ENCODE data around the gene SF3B6. TPM values are rescaled to one million over a fixed set of nuclear protein-coding genes. Genes with fewer than 3 reads are reported as not detected.

The SF3B6 gene
- total and polyA plus RNA-seq, 2 donors (not counting 3 experiments of a cell fraction or from before 2014, with no cell fraction given) = 105 to 150 TPM

DNA sequence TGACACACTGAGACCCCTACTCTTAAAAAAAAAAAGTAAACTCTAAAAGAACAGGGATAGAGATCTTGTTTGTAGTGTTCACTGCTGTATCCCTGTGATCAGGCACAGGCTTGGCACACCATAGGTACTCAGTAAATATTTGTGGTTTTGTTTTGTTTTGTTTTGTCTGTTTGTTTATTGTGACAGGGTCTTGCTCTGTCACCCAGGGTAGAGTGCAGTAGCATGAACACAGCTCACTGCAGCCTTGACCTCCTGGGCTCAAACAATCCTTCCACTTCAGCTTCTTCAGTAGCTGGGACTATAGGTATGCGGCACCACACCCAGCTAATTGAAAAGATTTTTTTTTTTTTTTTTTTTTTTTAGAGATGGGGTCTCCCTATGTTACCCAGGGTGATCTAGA is 23.2 kb downstream of the SF3B6 start:
- CTCF ChIA-PET = interaction anchor here (1.3 to 1.6 kb wide), 2 partner anchors 19 to 228 kb away, joined by 3 to 4 read pairs; no protein-coding TSS in a partner anchor
- H4K20me1 ChIP-seq (replicated peaks; ENCODE audit: control insufficient read depth, extremely low read depth, insufficient read depth, low read length) = no peaks in the 10 kb centered on the region
- FAIRE-seq = no peak
- dilution Hi-C loops (cut with MboI; ENCODE audit: extremely low pct_ligation_motif_present, low sequenced_read_pairs) (no loop called here), intact Hi-C loops (cut with micrococcal nuclease) (no loop called here)
- no peak overlapping the region for H3K4me2 ChIP-seq (ENCODE audit: insufficient read depth, low read length)
- no peaks in the 10 kb centered on the region for H3K36me3 ChIP-seq (ENCODE audit: control insufficient read depth in 2 of 2, extremely low read depth in 1 of 2, insufficient read depth in 2 of 2, low read length in 2 of 2)
- BruUV-seq (replicated peaks) = no TSS peak
- POLR2A ChIA-PET = interaction anchor here (0.6 kb wide), 1 partner anchor 157 kb away, joined by 8 read pairs; no protein-coding TSS in a partner anchor
- DNase-seq (ENCODE audit: low read depth, low spot score) = no peak
- no peaks in the 10 kb centered on the region for H3K9me3 ChIP-seq (replicated peaks; ENCODE audit: control insufficient read depth, insufficient read depth, low read length)
- no peak overlapping the region for H3K27ac ChIP-seq (ENCODE audit: insufficient read depth, low read depth, low read length)
- no peak overlapping the region for H3K4me3 ChIP-seq (replicated peaks in 1 of 3; ENCODE audit: insufficient read depth in 1 of 3, low read depth in 1 of 3, low read length in 3 of 3)
- H3K9me1 ChIP-seq (replicated peaks; ENCODE audit: control insufficient read depth, extremely low read depth, insufficient read depth, low read length) = no peaks in the 10 kb centered on the region
- no peaks in the 10 kb centered on the region for H3K79me2 ChIP-seq (ENCODE audit: control insufficient read depth, insufficient read depth, low read length)
- H2AFZ ChIP-seq (ENCODE audit: low read depth, low read length) = no peak overlapping the region
- TF ChIP-seq JUN (IDR thresholded peaks at IDR 0.05; ENCODE audit: borderline replicate concordance, insufficient read depth, insufficient read length, low read depth) (no peak), POLR2A (IDR thresholded peaks at IDR 0.05; ENCODE audit: low read depth, low read length) (no peak), GATA2 (IDR thresholded peaks at IDR 0.05; ENCODE audit: insufficient read depth, insufficient read length, low read depth, low read length) (no peak), MYC (IDR thresholded peaks at IDR 0.05; ENCODE audit: low read depth, low read length) (no peak), EZH2 (IDR thresholded peaks at IDR 0.05; ENCODE audit: borderline replicate concordance, low read depth, low read length, severe bottlenecking) (no peak), FOS (IDR thresholded peaks at IDR 0.05; ENCODE audit: borderline replicate concordance, insufficient read depth, low read length) (no peak), MAX (IDR thresholded peaks at IDR 0.05; ENCODE audit: insufficient read depth, insufficient read length) (no peak), POLR2AphosphoS5 (IDR thresholded peaks at IDR 0.05; ENCODE audit: insufficient read depth, low read depth, low read length) (no peak)
- TF ChIP-seq, protein P1, sequence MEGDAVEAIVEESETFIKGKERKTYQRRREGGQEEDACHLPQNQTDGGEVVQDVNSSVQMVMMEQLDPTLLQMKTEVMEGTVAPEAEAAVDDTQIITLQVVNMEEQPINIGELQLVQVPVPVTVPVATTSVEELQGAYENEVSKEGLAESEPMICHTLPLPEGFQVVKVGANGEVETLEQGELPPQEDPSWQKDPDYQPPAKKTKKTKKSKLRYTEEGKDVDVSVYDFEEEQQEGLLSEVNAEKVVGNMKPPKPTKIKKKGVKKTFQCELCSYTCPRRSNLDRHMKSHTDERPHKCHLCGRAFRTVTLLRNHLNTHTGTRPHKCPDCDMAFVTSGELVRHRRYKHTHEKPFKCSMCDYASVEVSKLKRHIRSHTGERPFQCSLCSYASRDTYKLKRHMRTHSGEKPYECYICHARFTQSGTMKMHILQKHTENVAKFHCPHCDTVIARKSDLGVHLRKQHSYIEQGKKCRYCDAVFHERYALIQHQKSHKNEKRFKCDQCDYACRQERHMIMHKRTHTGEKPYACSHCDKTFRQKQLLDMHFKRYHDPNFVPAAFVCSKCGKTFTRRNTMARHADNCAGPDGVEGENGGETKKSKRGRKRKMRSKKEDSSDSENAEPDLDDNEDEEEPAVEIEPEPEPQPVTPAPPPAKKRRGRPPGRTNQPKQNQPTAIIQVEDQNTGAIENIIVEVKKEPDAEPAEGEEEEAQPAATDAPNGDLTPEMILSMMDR (IDR thresholded peaks at IDR 0.05; ENCODE audit: extremely low read depth in 1 of 2, insufficient read depth in 1 of 2, low read depth in 1 of 2, low read length in 2 of 2) = no peak
- H3K27me3 ChIP-seq (ENCODE audit: control insufficient read depth in 2 of 2, insufficient read depth in 2 of 2, low read length in 2 of 2) = no peaks in the 10 kb centered on the region
- H3K9ac ChIP-seq (replicated peaks; ENCODE audit: extremely low read depth, insufficient read depth, low read length) = no peak overlapping the region
- H3K4me1 ChIP-seq (ENCODE audit: control insufficient read depth, extremely low read depth, insufficient read depth, low read length) = peaks cover 13% of the 10 kb centered on the region

Measured in endothelial cell of umbilical vein (primary cell).